Superior temporal gyrus (tissue), 1 donor: ENCODE measurements around the gene OLAH.
"Not testable (repeated sequence)": the region's sequence is repeated elsewhere in the genome, so short reads cannot be mapped to it uniquely, and the experiment has no call there.

ENCODE experiments used
- DNase-seq: peaks from one replicate; pipeline ENCODE4 v3.0.0-alpha.2; 2016; ENCODE audit errors: extremely low spot score

The OLAH gene

DNA sequence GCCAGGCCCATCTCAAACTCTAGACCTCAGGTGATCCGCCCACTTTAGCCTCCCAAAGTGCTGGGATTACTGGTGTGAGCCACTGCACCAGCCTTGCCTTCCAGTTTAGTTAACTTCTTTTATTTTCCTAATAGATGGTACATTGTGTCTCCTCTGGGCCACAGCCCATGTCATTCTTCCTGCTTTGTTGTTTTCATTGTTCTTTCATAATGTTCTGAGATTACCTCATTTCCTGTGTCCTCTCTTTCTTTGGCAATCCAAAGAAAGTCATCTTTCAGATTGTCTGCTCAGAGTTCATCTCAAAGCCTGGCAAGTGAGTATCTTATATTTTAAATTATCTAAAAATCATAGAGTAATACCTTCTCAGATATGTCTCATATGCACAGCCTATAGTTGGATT lies at the start of gene OLAH:
Gene OLAH (plus strand): TSS at position 270 of the 400 bp plus-strand sequence. CDS start 3,346 bp downstream, outside the sequence.
- no peak for DNase-seq

DNA sequence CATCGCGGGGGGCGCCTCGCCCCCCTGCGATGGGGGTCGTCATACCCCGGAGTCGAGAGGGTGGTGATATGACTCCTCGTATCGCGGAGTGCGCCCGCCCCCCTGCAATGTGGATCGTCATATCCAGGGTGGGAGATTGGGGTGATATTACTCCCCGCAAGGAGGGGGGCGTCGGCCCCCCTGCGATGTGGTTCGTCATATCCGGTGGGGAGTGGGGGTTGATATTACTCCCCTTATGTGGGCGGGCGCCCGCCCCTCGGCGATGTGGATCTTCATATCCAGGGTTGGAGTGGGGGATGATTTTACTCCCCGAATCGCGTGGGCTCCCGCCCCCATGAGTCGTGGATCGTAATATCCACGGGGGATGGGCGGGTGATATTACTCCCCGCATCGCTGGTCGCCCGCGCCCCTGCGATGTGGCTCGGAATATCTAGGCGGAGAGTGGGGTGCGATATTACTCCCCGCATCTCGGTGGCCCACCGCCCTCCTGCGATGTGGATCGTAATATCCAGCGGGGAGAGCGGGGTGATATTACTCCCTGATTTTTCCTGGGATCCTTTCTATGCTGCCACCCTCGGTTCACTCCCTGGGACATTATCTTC lies 47.7 kb upstream of the OLAH start:
- no peak for DNase-seq

DNA sequence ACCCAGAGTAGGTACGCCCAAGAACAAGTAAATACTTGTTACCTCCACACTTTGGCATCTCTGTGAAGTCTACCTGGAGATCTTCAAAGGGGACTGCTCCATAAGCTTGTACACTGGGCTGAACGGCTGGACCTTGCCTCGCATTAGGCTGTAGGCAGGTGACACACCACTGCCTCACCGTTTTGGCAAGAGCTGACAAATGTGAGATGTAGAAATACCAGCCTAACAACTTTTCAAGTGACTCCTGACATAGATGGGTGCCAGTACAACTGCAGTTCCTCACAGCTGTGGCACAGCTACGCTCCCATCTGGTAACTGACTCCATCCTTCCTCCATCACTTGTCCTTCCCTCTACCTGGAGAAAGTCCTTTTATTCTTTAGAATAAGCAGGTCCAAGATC lies 30.2 kb upstream of the OLAH start:
- not testable (repeated sequence) for DNase-seq

DNA sequence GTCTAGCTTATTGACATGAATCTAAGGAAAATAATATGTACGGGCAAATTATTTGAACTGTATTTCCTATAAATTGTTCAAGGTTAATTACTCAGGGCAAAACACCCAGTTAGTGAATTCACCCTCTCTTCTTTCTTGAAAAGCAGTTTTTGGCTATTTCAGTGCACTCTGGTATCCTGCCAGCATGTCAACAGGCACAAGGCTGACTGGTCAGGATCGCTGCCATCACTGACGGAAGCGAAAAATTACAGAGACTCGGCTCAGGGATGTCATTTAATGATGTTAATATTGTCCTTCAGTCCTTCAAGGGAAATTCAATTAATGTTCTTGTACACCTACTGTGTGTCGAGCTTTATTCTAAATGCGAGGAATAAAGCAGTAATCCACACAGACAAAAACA lies 28.3 kb upstream of the OLAH start:
- DNase-seq, result peak; percentile 9

DNA sequence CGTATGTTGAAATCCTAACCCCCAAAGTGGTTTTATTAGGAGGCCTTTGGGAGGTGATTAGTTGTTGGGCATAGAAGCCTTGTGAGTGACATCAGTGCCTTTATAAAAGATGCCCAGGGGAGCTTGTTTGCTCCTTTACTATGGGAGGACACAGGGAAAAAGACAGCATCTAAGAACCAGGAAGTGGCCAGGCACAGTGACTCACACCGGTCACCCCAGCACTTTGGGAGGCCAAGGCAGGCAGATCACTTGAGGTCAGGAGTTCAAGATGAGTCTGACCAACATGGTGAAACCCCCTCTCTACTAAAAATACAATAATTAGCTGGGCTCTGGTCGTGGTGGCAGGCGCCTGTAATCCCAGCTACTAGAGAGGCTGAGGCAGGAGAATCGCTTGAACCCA lies 22.8 kb upstream of the OLAH start:
- DNase-seq, result not testable (repeated sequence)

DNA sequence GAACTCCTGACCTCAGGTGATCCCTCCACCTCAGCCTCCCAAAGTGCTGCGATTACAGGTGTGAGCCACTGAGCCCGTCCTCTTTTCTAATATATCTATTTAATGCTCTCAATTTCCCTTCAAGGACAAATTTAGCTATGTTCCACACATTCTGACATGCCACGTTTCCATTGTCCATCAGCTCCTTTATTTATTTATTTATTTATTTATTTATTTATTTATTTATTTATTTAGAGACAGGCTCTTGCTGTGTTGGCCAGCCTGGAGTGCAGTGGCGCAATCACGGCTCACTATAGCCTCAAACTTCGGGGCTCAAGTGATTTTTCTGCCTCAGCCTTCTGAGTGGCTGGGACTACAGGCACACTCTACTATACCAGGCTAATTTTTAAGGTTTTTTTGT lies 20.7 kb upstream of the OLAH start:
- DNase-seq, result not testable (repeated sequence)

DNA sequence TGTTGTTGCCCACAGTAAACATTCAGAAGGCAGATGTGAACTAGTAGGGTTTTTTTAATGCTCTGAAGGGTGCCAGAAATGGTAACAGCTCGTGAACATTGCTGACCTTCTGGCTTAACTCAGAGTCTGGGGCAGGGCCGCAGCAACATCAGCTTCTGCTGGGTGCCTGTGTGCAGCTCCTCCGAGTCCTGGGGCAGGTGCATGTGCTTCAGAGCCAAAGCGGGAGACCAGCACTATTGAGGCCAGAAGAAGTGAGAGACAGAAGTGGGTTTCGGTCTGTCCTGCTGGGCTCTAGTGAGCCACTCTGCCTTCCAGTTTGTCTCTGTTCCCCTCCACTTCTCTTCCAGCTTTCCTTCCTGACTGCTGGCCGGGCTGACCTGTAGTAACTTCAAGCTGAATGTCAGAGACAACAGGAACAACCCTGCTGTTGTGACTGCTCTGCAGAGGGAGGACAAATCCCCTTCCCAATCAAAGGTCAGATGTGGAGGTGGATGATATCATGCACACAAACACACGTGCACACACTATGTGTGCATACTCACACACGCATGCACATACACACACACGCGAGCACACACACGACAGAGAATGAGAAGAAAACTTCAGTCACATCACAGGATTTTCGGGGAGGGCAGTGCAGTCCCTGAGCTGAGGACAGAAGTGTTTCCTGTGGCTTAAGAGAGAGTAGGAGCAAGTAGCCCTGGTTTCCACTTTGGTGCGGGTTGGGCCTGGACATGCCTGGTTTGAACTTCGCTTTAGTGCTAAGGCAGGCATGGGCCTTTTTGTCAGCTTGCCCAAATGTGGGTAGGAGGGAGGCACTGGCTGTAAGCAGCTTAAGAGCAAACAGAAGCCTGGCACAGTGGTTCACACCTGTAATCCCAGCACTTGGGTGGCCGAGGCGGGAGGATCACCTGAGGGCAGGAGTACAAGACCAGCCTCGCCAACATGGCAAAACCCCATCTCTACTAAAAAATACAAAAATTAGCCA lies 19.4 kb upstream of the OLAH start:
- DNase-seq, result not testable (repeated sequence)

DNA sequence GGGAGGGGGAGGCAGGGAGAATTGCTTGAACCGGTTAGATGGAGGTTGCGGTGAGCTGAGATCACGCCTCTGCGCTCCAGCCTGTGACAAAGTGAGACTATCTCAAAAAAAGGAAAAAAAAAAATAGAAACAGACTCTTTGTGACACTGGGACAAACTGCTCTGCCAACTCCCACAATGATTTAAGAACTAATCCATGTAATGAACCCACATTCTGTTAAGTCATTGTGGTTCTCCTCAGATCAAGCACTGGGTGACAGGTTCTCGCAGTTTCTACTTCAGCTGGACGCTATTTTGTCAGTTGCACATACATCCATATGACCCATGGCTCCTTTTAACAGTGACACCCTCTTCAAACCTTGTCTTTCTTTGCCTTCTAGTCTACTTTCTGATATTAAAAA lies 18.7 kb upstream of the OLAH start:
- not testable (repeated sequence) for DNase-seq

DNA sequence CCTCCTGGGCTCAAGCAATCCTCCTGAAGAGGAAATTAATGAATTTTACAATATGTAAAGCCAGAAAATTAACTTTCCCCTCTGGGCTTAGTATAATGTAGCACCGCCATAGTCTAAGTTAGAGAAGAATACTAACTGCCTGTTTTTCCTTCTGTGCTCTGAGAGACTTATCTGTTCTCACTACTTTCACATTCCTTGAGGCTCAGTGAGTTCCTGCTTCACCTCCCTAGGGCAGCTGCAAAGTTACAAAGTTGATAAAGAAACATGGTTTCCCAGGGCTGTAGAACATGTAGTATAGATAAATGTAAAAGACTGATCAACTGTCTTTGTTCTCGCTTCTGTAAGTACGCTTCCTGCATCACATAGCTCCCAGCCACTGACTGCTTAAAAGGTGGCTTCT lies 16.0 kb upstream of the OLAH start:
- no peak for DNase-seq

DNA sequence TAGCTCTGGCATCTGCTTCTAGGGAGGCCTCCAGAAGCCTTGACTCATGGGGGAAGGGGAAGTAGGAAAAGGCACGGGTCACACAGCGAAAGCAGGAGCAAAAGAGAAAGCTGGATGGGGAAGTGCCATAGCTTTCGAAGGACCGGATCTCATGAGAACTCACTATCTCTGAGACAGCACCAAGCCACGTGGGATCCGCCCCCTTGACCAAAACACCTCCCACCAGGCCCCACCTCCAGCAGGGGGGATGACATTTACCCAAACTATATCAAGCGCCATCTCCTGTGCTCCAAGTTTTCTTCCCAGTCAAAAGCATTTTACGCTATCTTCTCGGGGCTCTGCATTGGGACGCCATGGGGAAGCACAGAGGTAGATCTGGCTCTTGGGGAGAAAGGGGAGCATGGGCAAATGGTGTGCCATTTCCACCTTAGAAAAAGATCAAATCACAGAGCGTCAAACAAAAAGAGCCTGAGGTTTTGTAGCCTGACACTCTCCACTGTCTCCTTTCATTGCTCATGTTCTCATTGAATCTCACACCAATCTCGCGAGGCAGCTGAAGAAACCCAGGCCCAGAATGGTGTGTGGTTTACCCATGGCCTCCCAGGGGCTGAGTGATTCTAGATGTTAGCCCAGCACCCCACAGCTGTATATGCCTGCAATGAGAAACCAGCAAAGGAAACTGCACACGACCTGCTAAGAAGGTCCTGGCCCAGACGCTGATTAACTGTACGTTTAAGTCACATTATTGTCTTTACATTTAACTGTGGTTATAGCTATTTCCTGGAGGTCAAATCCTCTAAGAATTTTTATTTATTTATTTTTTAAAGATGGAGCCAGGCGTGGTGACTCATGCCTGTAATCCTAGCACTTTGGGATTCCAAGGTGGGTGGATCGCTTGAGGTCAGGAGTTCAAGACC lies 8.1 kb upstream of the OLAH start:
- no peak for DNase-seq

DNA sequence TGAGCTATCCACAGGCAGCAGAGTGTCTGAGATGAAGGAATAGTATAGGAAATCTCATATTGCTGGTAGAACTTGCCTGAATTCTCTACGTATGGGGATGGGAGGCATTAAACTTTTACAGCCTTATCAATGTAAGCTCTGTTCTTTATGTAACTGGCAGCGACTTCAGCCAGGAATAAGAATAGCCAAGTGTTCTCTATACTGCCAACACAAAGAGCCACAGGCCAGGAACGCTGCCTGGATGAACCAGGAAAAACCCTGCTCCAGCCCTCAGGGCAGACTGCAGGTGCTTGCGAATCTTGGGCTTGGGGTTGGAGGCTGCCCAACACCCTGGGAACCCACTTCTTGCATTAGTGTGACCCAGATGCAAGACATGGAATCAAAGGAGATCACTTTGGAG lies 6.1 kb upstream of the OLAH start:
- DNase-seq, result no peak

DNA sequence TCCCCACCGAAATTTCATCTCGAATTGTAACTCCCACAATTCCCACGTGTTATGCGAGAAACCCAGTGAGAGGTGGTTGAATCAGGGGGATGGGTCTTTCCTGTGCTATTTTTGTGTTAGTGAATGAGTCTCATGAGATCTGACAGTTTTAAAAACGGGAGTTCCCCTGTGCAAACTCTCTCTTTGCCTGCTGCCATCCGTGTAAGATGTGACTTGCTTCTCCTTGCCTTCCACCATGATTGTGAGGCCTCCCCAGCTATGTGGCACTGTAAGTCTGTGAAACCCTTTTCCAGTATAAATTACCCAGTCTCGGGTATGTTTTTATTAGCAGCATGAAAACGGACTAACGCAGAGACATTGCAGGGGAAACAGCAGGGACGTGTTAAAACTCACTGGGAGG lies 5.3 kb upstream of the OLAH start:
- no peak for DNase-seq

DNA sequence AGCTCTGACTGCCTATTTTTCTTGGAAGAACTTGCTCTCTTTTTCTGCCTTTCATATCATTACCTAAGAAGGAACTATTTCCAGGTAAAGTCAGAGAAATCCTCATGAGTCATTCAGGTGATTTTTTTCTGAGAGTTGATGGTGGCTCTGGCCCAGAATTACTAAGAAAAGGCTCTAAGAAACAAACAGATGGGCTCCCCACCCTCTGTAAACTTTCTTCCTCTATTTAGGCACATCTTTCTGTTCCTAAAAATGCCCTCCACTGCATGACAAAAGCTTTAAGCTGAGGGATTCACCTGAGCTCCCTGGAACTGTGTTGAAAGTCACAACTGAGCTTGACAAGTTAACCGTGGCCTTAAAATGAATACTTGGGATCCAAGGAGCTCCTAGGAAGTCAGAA lies 1.6 kb downstream of the OLAH start:
- no peak for DNase-seq

DNA sequence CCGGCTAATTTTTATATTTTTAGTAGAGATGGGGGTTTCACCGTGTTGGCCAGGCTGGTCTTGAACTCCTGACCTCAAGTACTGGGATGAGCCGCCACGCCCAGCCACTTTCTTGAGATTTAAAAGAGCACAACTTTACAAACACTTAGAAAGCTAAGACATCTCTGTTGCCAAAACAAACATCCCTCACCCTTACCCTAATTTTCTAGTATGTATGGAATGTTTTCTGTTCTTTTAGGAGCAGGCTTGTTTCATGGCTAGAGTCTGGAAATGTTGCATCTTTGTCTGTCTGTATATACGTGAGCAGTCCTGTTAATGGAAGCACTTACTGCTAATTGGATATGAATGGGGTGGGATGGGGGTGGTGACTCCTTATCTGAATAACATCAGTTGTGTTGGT lies 2.9 kb downstream of the OLAH start:
- no peak for DNase-seq

DNA sequence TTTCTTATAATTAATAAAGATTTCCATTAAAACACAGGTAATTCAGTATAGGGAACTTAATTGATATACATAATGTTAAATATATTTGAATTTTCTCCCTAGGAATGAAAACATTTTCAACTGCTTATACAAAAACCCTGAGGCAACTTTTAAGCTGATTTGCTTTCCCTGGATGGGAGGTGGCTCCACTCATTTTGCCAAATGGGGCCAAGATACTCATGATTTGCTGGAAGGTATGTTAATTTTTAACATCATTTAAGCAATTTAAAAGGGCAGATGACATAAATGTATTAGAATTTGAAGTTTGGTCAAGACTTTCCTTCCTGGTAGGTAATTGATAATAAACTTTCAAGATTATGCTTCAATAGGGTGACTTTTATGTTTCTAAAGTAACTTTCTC lies 5.8 kb downstream of the OLAH start:
- no peak for DNase-seq

DNA sequence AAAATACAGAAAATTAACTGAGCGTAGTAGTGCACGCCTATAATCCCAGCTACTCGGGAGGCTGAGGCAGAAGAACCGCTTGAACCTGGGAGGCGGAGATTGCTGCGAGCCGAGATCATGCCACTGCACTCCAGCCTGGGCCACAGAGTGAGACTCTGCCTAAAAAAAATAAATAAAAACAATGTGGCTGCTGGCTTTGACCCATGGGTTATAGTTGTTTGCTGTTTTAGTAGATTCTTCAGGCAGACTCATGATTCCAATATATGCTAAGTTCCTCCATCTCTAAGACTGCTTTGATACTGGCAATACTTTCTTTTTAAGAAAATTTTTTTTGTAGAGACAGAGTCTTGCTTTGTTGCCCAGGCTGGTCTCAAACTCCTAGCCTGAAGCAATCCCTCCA lies 8.4 kb downstream of the OLAH start:
- DNase-seq, result no peak

DNA sequence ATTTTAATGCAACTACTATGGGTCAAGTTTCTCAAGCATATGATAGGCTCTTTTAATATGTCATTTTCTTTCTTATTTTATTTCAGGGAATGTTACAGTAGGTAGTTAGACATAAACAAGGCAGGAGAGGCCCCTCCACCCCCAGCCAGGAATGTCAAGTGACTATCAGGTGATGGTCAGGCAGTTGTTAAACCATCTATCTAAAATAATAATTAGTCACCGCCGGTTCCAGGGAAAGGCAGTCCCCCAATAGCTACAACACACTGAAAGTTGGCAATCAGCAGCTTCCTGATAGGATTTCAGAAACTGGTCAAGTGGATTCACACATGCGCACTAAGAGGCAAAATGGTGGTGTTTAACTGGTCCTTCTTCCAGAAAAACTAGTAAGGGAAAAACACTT lies 9.3 kb downstream of the OLAH start:
- no peak for DNase-seq

DNA sequence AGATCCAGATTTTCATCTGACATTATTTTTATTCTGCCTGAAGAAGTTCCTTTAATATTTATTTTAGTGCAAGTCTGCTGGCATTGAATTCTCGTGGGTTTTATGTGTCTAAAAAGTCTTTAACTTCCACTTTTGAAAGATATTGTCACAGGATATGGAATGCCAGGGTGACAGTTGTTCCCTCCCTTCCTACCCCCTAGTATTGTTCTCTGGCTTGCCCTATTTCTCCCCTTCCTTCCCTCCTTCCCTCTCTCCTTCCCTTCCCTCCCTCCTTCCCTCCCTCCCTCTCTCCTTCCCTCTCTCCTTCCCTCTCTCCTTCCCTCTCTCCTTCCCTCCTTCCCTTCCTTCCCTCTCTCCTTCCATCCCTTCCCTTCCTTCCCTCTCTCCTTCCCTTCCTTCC lies 14.9 kb downstream of the OLAH start:
- DNase-seq, result no peak

DNA sequence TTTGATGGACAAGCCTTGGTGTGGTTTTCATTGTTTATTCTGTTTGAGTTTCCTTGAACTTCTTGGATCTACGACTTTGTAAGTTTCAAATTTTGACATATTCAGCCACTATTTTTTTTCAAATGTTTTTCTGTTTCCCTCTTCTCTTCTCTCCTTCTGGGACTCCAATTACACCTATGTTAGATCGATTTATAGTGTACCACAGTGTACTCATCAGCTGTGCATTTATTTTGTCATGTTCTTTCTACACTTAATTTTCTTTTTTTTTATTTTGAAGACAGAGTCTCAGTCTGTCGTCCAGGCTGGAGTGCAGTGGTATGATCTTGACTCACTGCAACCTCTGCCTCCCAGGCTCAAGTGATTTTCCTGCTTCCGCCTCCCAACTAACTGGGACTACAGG lies 16.2 kb downstream of the OLAH start:
- no peak for DNase-seq

DNA sequence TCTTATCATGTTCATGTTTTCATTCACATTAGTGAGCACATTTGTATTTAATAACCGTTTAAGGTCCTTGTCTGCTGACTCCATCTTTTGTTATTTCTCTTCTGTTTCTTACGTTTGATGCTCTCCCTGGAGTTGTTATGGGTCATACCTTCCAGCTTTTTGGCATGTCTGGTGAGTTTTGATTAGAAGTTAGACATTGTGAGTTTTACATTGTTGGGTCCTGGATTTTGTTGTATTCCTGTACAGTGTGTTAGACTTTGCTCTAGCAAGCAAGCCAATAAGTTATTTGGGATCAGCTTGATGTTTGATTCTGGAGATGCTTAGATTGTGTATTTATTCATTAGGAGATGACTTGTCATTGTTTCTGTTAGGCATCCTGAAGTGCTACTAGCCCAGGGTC lies 16.9 kb downstream of the OLAH start:
- DNase-seq, result no peak

DNA sequence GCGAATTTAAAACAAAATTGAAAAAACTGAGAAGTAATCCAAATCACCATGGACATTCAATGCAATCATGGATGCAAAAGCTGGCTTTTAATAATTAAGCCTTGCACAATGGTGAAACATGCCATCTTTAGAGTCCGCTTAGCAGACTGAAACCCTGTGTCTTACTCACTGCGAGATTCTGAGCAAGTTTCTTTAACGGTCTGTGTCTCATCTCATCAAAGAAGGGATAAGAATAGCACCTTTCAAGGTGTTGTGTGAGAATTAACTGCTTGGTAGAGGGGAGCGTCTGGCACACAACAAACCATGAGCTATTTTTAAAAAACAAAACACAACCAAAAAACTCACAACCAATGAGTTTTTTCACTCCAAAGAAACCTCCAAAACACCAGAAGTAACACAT lies 23.4 kb downstream of the OLAH start:
- no peak for DNase-seq

DNA sequence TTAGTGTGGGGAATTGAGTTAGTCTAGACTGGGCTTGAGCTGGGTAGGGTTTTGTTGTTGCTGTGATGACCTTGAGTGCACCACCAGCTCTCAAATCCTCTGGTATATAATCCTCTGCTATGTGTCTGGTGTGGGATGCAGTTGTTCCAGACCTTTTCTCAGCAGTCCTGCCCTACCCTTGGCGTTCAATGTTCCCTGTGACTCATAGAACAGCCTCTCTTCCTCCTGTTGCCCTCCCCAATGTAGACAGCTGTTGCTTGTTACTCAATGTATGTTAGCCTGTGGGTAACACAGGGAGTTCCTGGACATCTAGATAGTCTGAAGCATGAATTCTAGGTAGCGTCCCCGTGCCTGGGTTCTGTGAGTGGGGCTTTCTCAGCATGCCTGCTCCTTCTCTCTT lies 25.1 kb downstream of the OLAH start:
- DNase-seq, result no peak
